T-helper 1 cell (primary cell): ENCODE data around the gene ANO6.

Experiments
- DNase-seq, 5 donors: peaks; one replicate each; pipeline ENCODE4 v3.0.0-alpha.2; 2012 to 2020

The ANO6 gene

GRCh38 chr12:45284096-45284901, 68.4 kb downstream of the ANO6 start:
- no peak for DNase-seq

DNA sequence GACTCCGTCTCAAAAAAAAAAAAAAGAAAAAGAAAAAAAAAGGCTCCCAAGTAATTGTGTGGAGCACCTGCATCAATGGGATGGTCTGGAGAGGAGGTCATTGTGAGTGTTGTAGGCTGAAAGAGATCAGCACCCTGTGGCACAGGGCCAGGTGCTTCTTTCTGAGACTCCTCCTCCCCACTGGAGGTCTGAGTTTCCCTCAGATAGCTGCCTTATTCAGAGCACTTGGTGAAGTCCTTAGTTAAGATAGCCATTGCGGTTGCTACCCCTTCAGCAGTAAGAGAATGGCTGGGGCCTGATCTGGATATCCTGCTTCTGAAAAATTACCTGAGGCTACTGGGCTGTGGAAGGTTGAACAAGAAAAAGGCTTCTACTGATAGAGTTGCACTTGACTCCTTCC, 69.8 kb downstream of the ANO6 start:
- no peak for DNase-seq

GRCh38 chr12:45286621-45287020, 70.7 kb downstream of the ANO6 start:
- no peak for DNase-seq

DNA sequence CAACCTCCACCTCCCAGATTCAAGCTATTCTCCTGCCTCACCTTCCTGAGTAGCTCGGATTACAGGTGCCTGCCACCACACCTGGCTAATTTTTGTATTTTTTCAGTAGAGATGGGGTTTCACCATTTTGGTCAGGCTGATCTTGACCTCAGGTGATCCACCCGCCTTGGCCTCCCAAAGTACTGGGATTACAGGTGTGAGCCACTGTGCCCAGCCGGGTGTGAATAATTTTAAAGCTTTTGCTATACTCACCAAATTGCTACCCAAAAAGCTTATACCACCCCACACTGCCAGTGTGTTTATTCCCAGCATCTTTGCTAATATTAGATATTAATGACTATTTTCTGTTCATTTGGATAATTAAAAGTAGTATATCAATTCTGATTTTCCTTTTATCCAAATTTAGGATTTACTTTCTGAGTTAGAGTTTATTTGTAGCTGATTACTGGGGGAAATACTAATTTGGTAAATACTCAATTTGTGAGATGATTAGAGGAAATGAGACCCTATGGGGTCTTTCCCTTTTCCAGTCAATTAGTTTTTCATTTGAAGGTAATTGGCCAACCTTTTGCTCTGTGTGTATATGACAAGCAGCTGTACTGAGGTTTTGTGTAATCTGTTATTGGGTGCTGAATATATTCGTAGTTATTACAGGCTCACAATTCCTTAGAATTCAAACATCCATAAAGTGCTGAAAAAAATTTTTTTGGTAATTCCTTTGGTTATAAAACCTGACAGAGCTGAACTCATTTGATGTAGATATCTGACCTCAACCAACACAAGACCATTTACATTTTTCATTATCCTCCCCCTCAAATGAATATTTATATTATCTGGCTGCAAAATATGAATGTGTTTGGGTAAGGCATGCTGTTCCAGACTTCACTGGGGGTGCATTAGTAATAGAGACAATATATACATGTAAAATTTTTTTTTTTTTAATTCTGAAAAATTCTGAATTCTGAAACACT, 73.6 kb downstream of the ANO6 start:
- no peak for DNase-seq

DNA sequence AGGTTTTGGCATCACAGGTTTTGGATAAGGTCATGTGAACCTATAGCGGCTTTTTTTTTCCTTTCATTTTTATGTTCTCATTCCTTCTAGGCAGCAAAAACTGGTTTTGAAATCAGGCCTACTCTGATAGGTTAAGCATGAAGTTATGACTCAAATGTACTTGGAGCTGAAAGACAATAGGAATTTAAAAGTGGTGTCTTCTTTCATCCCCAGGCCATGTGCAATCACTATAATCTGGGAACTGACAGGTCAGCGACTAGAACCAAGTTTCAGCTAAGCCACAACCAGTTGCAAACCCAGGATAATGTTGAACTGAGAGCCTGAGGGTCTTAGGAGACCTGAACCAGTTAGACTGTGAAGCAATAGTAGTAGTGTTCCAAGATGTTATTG, 74.3 kb downstream of the ANO6 start:
- no peak for DNase-seq

GRCh38 chr12:45291518-45291917, 75.6 kb downstream of the ANO6 start:
- no peak for DNase-seq

GRCh38 chr12:45292486-45293195, 76.7 kb downstream of the ANO6 start:
- no peak for DNase-seq

- DNase-seq: no peak
These were observed 79.0 kb downstream of the ANO6 start for GRCh38 chr12:45294906-45295305.

DNA sequence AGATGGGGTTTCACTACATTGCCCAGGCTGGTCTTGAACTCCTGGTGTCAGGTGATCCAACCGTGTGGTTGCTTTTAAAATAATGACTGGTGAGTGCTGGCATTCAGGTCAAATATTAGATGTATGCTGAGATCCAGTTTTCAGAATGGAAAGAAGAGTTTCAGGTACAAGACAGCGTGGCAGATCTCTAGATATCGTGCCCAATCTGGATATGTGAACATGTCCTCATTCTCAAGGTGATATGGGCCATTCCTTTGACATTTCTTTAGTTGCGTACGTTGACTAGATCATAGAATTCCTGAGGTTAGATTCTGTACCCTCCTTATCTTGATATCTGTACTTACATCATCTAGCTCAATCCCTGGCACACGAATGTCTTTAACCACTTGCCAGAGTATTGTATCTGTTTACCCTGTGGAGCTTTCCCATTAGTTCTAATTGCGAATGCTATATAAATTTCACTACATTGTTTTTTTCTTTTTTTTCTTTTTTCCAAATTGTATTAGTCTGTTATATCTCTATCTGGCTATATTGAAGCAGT, 80.2 kb downstream of the ANO6 start:
- no peak for DNase-seq

GRCh38 chr12:45298047-45298446, 82.2 kb downstream of the ANO6 start:
- DNase-seq: no peak

DNA sequence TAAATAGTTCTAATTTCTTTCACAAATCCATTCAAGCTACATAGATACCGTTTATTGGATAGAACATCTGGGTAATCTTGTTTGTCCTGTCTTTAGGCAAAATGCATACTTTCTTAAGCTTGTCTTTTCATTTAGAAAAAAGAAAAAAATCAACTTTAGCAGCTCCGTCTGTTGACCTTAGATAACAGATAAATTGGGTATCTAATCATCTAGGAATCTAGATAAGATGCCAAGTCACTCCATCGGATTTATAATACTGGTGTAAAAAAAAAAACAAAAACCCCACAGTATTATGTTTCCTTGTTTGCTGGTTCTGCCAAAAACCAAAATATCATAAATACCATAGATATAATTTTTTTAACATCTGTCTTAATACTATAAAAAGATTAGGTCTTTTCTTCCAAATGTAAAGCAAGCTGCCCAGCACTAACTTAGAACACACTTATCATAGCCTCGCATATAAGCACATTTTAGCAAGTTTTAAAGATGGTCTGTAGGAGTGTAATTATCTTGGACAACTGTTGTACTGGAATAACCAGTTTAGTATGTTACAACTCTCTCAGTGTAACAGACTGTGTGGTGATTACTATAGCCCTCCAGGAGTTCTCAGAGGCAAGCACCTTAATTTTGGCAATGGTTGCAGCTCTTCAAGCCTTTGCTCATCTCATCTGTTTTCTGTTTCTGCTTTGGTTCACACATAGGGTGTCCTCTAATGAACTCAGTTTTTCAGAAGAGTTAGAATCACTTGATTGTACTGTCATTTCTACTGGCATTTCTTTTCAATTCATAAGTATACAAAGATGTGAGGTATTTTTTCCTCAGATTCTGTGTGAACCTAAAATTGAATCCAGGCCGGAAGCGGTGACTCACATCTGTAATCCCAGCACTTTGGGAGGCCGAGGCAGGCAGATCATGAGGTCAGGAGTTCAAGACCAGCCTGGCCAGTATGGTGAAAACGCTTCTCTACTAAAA, 83.1 kb downstream of the ANO6 start:
- DNase-seq: no peak

- no peak for DNase-seq
These were observed 86.9 kb downstream of the ANO6 start for GRCh38 chr12:45302621-45303369.

DNA sequence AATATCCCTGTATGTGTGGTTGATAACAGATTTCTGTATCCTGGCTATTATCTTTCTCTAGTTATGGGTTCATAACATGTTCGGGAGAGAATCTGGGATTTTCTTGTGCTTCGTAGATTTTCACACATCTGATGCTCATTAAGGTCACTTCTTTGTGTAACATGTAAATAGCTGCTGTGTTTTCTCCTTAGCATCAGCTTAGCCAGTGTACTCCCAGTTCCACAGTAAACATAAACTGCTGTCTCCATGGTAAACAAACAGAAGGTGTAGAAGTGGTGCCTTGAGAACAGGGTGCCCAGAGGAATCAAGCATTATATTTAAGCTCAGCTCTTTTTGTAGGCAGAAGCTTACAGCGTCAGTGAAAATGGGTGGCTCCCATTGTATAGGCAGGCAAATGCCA, 88.0 kb downstream of the ANO6 start:
- no peak for DNase-seq

DNA sequence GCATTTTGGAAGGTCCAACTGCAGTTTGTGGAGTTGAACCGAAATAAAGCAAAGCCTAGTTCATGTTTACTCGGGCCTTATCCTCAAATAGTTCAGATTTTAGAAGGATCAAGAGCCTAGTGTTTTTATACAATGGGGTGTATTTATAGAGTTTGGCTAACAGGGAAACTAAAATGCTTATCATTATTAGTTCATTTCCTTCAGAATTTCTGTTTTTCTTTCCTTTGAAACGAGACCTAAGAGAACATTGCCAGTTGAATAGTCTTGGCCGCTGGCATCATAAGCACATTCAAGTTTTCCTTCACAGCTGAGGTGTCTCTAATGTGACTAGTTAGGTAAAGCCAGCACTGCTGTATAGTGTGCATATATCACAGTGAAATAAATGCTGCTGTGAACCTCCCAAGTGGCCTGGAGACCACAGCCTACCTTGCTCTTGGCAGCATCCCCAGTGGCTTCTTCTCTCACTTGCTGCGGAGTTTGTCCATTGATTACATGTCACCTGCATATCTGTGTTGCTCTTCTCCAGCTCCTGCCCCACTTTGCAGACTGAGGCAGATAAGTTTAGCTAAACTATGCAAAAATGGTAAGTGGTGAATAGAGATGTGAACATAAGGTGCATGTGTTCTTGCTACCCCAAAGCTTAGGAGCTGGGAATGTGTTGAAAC, 88.8 kb downstream of the ANO6 start:
- no peak for DNase-seq

- DNase-seq: no peak
These were observed 90.0 kb downstream of the ANO6 start for GRCh38 chr12:45305907-45306306.

- no peak for DNase-seq
These were observed 94.1 kb downstream of the ANO6 start for GRCh38 chr12:45309836-45310626.

DNA sequence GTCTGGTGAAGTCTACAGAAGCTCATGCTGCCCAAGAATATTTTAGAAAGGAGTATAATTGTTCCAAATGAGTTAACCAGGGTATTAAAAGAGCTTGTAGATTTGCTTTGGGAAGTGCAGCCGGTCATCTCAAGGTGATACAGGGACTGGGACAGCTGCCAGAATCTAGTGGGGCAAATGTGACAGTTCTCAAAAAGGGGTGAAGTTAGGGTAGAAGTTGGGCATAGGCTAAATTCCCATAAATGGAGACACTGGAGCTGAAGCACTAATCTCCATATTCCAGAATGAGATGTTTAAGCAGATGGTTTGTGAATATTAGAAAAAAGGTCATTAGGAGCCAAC, 94.7 kb downstream of the ANO6 start:
- DNase-seq: no peak

- DNase-seq: no peak
These were observed 96.1 kb downstream of the ANO6 start for GRCh38 chr12:45312012-45312411.

DNA sequence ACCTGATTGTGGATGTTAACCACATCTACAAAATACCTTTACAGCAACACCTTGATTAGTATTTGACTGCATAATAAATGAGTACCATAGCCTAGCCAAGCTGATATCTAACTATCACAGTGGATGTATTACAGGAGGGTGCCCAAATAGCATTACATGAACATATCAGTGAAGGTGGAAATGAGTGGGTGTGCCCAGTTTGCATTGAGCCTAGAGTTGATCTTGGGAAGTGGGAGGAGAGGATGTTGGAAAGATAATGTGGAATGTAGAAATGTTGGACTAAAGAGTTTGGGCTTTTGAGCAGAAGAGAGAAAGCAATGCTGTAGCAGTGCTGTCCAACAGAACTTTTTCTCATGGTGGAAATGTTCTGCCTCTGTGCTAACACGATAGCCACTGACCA, 98.9 kb downstream of the ANO6 start:
- no peak for DNase-seq

DNA sequence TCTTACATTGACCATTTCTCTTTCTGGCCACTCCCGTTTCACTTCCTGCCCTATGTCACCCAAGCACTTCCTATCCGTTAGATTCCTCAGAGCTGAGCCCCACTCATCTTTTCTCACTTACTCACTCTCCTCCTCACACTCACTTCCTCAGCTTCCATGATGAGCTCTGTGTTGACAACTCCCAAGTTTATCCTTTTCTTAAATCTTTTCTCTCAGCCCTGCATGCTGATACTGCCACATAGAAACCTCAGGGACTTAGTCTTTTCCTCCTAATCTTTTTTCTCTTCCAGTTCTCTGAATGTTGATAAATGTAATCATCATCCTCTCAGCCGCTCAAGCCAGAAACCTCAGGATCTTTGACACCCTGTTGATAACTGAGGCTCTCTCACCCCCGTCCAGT, 99.6 kb downstream of the ANO6 start:
- no peak for DNase-seq
